ENCODE data around the gene SUZ12. TPM values are rescaled to one million over a fixed set of nuclear protein-coding genes. Genes with fewer than 3 reads are reported as not detected.
"Not testable (repeated sequence)": the region's sequence is repeated elsewhere in the genome, so short reads cannot be mapped to it uniquely, and the experiment has no call there.

Gene SUZ12
- total RNA-seq, 2 donors from 2014 or later = 12.0 to 12.4 TPM

DNA sequence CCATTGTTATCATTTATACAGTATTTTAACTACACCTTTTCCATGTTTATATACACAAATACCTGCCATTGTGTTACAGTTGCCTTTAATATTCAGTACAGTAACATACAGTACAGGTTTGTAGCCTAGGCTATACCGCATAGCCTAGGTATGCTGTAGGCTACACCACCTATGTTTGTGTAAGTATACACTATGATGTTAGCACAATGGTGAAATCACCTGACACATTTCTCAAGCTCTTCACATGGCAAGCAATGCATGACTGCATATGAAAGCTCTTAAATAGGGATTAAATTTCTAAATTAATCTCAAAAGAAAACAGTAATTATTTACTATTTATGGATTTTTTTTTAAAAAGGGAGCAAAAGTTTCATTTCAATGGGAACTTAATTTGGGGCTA is 82.4 kb downstream of the SUZ12 start:
- TF ChIP-seq, protein P1, sequence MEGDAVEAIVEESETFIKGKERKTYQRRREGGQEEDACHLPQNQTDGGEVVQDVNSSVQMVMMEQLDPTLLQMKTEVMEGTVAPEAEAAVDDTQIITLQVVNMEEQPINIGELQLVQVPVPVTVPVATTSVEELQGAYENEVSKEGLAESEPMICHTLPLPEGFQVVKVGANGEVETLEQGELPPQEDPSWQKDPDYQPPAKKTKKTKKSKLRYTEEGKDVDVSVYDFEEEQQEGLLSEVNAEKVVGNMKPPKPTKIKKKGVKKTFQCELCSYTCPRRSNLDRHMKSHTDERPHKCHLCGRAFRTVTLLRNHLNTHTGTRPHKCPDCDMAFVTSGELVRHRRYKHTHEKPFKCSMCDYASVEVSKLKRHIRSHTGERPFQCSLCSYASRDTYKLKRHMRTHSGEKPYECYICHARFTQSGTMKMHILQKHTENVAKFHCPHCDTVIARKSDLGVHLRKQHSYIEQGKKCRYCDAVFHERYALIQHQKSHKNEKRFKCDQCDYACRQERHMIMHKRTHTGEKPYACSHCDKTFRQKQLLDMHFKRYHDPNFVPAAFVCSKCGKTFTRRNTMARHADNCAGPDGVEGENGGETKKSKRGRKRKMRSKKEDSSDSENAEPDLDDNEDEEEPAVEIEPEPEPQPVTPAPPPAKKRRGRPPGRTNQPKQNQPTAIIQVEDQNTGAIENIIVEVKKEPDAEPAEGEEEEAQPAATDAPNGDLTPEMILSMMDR (IDR thresholded peaks at IDR 0.05) = no peak
- DNase-seq (ENCODE audit: low spot score) = no peak
- H3K9me3 ChIP-seq = no peaks in the 10 kb centered on the region
- no peaks in the 10 kb centered on the region for H3K36me3 ChIP-seq
- H3K4me1 ChIP-seq = no peaks in the 10 kb centered on the region
- H3K4me3 ChIP-seq = no peak overlapping the region
- H3K27me3 ChIP-seq = no peaks in the 10 kb centered on the region
- no peak overlapping the region for H3K27ac ChIP-seq

DNA sequence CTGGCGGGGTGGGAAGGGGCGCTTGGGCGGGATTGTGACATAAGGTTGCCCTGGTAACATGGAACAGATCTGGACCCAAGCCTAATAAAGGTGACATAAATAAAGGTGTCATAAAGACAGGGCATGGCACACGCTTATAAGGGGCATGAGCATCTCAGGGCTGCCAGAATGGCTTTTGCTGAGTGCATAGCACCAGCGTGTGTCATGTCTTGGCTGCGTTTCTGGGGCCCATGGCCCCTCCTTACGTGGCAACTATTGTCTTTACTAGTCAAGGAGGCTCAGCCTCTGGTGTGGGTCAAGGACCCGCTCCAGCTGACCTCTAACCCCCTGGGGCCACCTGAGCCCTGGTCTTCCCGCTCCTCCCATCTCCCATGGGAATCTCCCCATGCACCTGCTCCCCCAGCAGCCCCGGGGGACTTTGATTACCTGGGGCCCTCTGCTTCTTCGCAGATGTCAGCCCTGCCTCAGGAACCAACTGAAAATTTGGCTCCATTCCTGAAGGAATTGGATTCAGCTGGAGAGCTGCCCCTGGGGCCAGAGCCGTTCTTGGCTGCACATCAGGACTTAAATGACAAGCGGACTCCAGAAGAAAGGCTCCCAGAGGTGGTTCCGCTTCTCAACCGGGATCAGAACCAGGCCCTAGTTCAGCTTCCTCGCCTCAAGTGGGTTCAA is 84.3 kb downstream of the SUZ12 start:
- no peaks in the 10 kb centered on the region for H3K27me3 ChIP-seq
- no peak overlapping the region for H3K4me3 ChIP-seq
- TF ChIP-seq, protein P1 (IDR thresholded peaks at IDR 0.05) = no peak
- no peak overlapping the region for H3K27ac ChIP-seq
- no peak for DNase-seq (ENCODE audit: low spot score)
- no peaks in the 10 kb centered on the region for H3K4me1 ChIP-seq
- H3K36me3 ChIP-seq = no peaks in the 10 kb centered on the region
- no peaks in the 10 kb centered on the region for H3K9me3 ChIP-seq

DNA sequence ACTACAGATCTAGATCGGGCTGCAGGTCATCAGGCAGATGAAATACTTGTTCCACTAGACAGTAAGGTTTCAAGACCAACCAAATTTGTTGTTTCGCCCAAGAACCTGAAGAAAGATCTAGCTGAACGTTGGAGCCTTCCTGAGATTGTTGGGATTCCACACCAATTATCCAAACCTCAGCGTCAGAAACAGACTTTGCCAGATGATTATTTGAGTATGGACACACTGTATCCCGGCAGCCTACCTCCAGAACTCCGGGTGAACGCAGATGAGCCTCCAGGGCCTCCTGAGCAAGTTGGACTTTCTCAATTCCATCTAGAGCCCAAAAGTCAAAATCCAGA is 84.8 kb downstream of the SUZ12 start:
- DNase-seq (ENCODE audit: low spot score) = no peak
- Histone ChIP-seq H3K4me3 (no peak overlapping the region), H3K9me3 (no peaks in the 10 kb centered on the region), H3K27me3 (no peaks in the 10 kb centered on the region), H3K27ac (no peak overlapping the region), H3K4me1 (no peaks in the 10 kb centered on the region), H3K36me3 (no peaks in the 10 kb centered on the region)
- TF ChIP-seq, protein P1 (IDR thresholded peaks at IDR 0.05) = no peak

DNA sequence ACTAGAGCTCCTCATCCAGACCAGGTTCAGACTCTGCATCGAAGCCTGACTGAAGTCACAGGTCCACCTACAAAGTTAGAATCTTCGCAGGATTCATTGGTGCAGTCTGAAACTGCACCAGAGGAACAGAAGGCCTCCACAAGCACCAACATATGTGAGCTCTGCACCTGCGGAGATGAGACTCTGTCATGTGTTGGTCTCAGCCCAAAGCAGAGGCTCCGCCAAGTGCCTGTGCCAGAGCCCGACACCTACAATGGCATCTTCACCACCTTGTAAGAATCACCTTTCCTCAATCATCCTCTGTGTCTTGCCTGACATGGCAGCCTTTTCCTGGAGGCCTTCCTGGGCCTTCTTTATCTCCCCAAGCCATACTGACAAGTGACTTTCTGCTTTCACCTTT is 85.7 kb downstream of the SUZ12 start:
- not testable (repeated sequence) for DNase-seq (ENCODE audit: low spot score); H3K27ac ChIP-seq; H3K4me1 ChIP-seq; H3K36me3 ChIP-seq; H3K9me3 ChIP-seq; H3K4me3 ChIP-seq; H3K27me3 ChIP-seq

DNA sequence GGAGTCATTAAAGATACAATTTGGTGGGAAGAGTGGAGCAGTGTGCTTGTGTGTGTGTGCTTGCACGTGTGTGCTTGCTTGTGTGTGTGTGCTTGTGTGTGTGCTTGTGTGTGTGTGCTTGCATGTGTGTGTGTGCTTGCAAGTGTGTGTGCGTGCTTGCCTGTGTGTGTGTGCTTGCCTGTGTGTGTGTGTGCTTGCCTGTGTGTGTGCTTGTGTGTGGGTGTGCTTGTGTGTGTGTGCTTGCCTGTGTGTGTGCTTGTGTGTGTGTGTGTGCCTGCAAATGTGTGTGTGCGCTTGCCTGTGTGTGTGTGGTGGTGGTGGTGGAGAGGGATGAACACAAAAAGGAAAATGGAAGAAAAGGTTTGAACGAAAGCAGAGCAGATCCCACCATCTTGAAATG is 90.5 kb downstream of the SUZ12 start:
- not testable (repeated sequence) for DNase-seq (ENCODE audit: low spot score); H3K27me3 ChIP-seq; H3K27ac ChIP-seq; H3K4me1 ChIP-seq; H3K4me3 ChIP-seq; H3K9me3 ChIP-seq; H3K36me3 ChIP-seq

DNA sequence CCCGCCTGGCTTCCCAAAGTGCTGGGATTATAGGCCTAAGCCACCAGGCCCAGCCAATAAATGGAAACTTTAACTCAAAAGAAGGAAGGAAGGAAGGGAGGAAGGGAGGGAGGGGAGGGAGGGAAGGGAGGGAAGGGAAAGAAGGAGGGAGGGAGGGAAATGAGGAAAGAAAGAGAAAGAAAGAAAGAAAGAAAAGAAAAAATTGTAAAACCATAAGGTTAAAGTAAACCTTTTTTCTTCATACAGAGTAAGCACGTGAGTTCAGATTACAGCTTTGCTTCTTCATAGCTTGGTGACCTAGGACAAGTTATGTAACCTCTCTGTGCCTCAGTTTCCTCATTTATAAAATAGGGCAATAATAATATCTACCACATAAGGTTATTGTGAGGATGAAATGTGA is 96.4 kb downstream of the SUZ12 start:
- DNase-seq (ENCODE audit: low spot score) = no peak
- TF ChIP-seq, protein P1 (IDR thresholded peaks at IDR 0.05) = no peak
- Histone ChIP-seq H3K36me3 (peaks cover 17% of the 10 kb centered on the region), H3K4me1 (no peaks in the 10 kb centered on the region), H3K27me3 (no peaks in the 10 kb centered on the region), H3K27ac (no peak overlapping the region), H3K4me3 (no peak overlapping the region), H3K9me3 (no peaks in the 10 kb centered on the region)

DNA sequence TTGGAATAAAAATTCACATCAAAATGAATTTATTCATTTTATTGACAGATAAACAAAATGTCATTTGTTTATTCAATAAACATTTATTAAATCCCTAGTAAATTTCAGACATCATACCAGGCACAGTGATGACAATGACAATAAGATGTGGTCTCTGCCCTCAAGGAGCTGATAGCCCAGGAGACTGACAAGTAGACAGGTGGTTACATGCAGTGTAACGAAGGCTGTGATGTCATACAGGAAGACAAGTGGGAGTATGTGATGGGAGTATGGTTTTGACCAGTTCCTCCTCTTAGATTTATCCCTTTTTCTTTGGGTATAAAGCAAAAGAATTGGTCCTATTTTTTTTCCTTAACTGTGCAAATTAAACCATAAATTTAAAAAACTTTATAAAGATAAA is 97.0 kb downstream of the SUZ12 start:
- H3K9me3 ChIP-seq; H3K4me3 ChIP-seq; H3K4me1 ChIP-seq; DNase-seq (ENCODE audit: low spot score); H3K27ac ChIP-seq; H3K27me3 ChIP-seq: not testable (repeated sequence)
- H3K36me3 ChIP-seq = peaks cover 17% of the 10 kb centered on the region

DNA sequence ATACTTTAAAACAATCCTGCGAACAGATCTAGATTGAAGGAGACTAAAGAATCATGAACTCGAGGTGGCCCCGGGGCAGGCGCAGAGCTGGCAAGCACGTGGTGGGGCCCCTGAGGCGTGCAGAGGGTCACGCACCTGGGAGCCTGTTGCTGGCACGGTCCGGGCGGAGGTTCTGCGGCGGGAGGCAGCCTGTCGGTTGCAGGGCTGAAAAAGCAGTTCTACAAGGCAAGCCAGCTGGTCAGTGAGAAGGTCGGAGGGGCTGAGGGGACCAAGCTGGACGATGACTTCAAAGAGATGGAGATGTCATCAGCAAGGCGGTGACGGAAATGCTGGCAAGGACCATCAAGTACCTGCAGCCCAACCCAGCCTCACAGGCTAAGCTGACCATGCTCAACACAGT is 103.4 kb downstream of the SUZ12 start:
- H3K9me3 ChIP-seq; H3K4me1 ChIP-seq; H3K27me3 ChIP-seq; DNase-seq (ENCODE audit: low spot score); H3K4me3 ChIP-seq; H3K27ac ChIP-seq: not testable (repeated sequence)
- peaks cover 27% of the 10 kb centered on the region for H3K36me3 ChIP-seq

DNA sequence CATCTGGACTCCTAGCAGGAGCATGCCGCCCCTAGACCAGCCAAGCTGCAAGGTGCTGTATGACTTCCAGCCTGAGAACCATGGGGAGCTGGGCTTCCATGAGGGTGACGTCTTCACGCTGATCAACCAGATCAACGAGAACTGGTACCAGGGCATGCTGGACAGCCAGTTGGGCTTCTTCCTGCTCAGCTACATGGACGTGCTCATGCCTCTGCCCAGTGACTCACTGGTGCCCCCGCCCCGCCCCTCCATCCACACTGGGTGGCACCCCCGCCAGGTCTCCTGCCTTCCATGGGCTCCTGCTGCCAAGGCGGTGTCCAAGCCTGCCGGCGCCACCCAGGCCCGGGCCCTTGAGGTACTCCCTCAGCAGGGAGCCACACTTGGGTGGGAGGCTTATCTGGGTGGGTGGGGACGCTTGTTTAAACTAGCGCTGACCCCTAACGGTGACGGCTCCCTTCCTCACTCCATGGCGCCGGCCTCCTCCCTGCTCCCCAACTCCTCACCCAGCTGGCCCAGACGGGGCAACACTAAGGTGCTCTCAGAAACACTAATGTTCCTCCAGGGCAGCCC is 104.6 kb downstream of the SUZ12 start:
- peaks cover 18% of the 10 kb centered on the region for H3K36me3 ChIP-seq
- not testable (repeated sequence) for H3K27me3 ChIP-seq; H3K27ac ChIP-seq; H3K4me1 ChIP-seq; H3K9me3 ChIP-seq; DNase-seq (ENCODE audit: low spot score); H3K4me3 ChIP-seq

DNA sequence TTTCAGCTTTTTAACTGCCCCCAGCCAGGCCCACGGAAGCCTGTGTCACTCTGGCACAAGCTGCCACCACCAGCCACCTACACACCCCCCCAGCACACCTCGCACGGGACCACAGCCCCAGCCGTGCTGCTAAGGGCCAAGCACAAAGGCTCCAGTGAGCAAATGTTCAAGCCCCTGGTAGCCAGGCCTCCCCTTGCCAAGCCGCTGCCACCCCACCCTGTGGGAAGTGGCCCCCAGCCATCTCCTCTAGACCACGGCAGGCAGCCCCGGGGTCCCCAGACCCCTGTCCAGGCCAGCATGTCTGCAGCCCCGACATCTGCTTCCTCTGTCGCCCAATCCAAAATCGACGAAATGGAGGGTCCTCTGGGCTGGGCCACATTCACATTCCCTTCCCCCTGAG is 105.5 kb downstream of the SUZ12 start:
- H3K9me3 ChIP-seq; H3K4me1 ChIP-seq; H3K27me3 ChIP-seq; DNase-seq (ENCODE audit: low spot score); H3K4me3 ChIP-seq; H3K27ac ChIP-seq: not testable (repeated sequence)
- peaks cover 14% of the 10 kb centered on the region for H3K36me3 ChIP-seq

DNA sequence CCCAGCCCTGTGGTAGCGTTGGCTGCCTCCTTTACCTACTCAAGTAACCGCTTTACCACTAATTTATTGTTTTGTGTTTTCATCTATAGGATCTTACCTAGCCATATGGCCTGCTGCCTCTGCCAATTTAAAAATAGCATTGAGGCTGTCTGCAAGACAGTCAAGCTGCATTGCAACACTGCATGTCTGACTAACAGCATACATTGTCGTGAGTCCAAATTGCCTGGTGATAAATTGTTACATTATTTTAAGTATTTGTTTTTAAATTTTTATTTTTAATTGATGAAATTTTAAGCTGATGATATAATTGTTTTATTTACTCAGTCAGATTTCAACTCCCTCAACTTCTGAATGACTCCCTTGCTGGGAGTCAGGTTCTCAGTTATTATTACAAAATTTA is 108.8 kb downstream of the SUZ12 start:
- not testable (repeated sequence) for H3K9me3 ChIP-seq; H3K27ac ChIP-seq; DNase-seq (ENCODE audit: low spot score); H3K36me3 ChIP-seq; H3K4me1 ChIP-seq; H3K4me3 ChIP-seq; H3K27me3 ChIP-seq
